Measurements from ENCODE around the gene HOXA13.
A peak's percentile ranks its signal among the peaks of the same experiment; 100 is the strongest.

The HOXA13 gene

GRCh38 chr7:27191833-27192545, 7.9 kb downstream of the HOXA13 start:
- H3K27ac Mint-ChIP-seq: peak overlapping the region in 1 of 3 experiments; percentile 44
- no peak for TF ChIP-seq CTCF (IDR thresholded peaks at IDR 0.05; ENCODE audit: unreplicated experiment in 3 of 3)
- H3K27me3 Mint-ChIP-seq (ENCODE audit: low read depth): peaks cover 100% of the 10 kb centered on the region
- H3K4me3 Mint-ChIP-seq: peak overlapping the region; percentile 62 to 79 (median 71)
- H3K36me3 Mint-ChIP-seq (ENCODE audit: low read depth): no peaks in the 10 kb centered on the region
- H3K4me1 Mint-ChIP-seq: peaks cover 34% of the 10 kb centered on the region
- H3K9me3 Mint-ChIP-seq: no peaks in the 10 kb centered on the region

GRCh38 chr7:27191161-27191731, 8.6 kb downstream of the HOXA13 start:
- peak overlapping the region; percentile 45 to 59 (median 53) for H3K4me3 Mint-ChIP-seq
- H3K27ac Mint-ChIP-seq: no peak overlapping the region
- H3K27me3 Mint-ChIP-seq (ENCODE audit: low read depth): peaks cover 100% of the 10 kb centered on the region
- peaks cover 34% of the 10 kb centered on the region for H3K4me1 Mint-ChIP-seq
- no peaks in the 10 kb centered on the region for H3K9me3 Mint-ChIP-seq
- no peak for TF ChIP-seq CTCF (IDR thresholded peaks at IDR 0.05; ENCODE audit: unreplicated experiment in 3 of 3)
- H3K36me3 Mint-ChIP-seq (ENCODE audit: low read depth): no peaks in the 10 kb centered on the region

- Mint-ChIP-seq H3K36me3 (ENCODE audit: low read depth) (no peaks in the 10 kb centered on the region), H3K9me3 (no peaks in the 10 kb centered on the region), H3K4me3 (peak overlapping the region; percentile 56 to 92 (median 71)), H3K27me3 (ENCODE audit: low read depth) (peaks cover 100% of the 10 kb centered on the region), H3K4me1 (peaks cover 42% of the 10 kb centered on the region), H3K27ac (peak overlapping the region in 2 of 3 experiments; percentile 3 to 97)
- no peak for TF ChIP-seq CTCF (IDR thresholded peaks at IDR 0.05; ENCODE audit: unreplicated experiment in 3 of 3)
Observed at GRCh38 chr7:27189997-27190748, 9.7 kb downstream of the HOXA13 start.

GRCh38 chr7:27189295-27189996, 10.4 kb downstream of the HOXA13 start:
- no peaks in the 10 kb centered on the region for H3K9me3 Mint-ChIP-seq

More at GRCh38 chr7:27189295-27189996, 10.4 kb downstream of the HOXA13 start:
- Mint-ChIP-seq H3K4me1 (peaks cover 47% of the 10 kb centered on the region), H3K27ac (peak overlapping the region in 1 of 3 experiments; percentile 97), H3K36me3 (ENCODE audit: low read depth) (no peaks in the 10 kb centered on the region), H3K4me3 (peak overlapping the region; percentile 55 to 92 (median 71)), H3K27me3 (ENCODE audit: low read depth) (peaks cover 100% of the 10 kb centered on the region)
- TF ChIP-seq CTCF (IDR thresholded peaks at IDR 0.05; ENCODE audit: unreplicated experiment in 3 of 3): no peak

Data from nephron (organoid).